Uterus (tissue), 2 donors: Measurements from ENCODE around the gene KCNG1.

Experiments
- POLR2A ChIP-seq, 2 donors: fragments of 450-650 bp; IDR thresholded peaks; one replicate each; pipeline ENCODE4 v1.6.1; 2016; ENCODE audit warnings: antibody characterized with exemption in 2 of 2, mild to moderate bottlenecking in 1 of 2, moderate library complexity in 1 of 2
- TF ChIP-seq, protein P1 (sequence below), 4 experiments: fragments of 200-600 bp in 2 of 4; fragments of 450-650 bp in 2 of 4; sonication (generic) in 2 of 4; IDR thresholded peaks; one replicate each; pipeline ENCODE4 v1.5.1; 2016 to 2019; ENCODE audit warnings: antibody characterized with exemption in 4 of 4, mild to moderate bottlenecking in 2 of 4, moderate library complexity in 1 of 4

DNA sequence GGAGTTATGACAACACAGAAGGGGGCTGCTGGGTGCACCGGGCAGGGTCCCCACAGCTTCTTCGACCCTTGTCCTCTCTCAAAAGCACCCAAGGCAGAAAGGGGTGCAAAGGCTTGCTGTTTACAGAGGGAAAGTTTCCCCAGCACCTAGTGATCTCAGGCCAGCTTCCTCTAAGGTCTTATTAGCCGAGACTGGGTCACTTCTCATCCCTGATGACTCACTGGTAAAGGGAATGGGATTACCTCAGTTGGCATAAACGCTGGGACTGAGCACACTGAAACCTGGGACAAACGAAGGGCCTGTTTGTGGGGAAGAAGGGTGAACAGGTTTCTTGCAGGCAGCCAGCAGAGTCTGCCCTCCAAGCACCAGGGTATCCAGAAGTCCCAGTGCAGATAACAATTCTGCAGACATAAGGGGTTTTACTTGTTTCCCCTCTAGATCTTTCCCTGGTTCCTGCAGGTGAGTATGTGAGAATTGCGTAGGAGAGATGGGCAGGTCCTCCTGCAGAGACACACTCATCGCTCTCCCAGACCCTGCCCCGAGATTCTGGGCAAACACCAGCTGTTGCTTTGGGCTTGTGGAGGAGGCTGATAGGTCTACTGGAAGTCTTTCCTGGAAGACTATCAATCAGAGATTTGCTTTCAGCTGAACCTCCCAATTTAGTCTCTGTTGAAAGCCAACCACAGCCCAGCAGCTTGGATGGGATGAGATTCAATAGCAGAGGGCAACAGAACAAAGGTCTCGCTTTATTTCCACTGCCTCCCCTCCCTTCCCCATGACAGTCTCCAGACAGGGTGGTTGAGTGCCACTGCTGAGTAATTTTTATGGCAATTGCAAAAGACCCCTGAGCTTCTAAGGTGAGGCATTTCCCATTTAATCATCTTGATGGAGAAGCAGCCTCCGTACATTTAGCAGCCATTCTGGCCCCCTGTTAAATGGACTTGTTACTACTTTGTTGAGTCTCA, 25.7 kb downstream of the KCNG1 start:
- no peak for TF ChIP-seq POLR2A (IDR thresholded peaks at IDR 0.05)
- TF ChIP-seq, protein P1, sequence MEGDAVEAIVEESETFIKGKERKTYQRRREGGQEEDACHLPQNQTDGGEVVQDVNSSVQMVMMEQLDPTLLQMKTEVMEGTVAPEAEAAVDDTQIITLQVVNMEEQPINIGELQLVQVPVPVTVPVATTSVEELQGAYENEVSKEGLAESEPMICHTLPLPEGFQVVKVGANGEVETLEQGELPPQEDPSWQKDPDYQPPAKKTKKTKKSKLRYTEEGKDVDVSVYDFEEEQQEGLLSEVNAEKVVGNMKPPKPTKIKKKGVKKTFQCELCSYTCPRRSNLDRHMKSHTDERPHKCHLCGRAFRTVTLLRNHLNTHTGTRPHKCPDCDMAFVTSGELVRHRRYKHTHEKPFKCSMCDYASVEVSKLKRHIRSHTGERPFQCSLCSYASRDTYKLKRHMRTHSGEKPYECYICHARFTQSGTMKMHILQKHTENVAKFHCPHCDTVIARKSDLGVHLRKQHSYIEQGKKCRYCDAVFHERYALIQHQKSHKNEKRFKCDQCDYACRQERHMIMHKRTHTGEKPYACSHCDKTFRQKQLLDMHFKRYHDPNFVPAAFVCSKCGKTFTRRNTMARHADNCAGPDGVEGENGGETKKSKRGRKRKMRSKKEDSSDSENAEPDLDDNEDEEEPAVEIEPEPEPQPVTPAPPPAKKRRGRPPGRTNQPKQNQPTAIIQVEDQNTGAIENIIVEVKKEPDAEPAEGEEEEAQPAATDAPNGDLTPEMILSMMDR (IDR thresholded peaks at IDR 0.05) = no peak
